Heart left ventricle (tissue), 13 donors: ENCODE data around the gene SNX25.
"Not testable (repeated sequence)": the region's sequence is repeated elsewhere in the genome, so short reads cannot be mapped to it uniquely, and the experiment has no call there.

Experiments used
- POLR2A ChIP-seq, 2 donors: fragments of 450-650 bp; IDR thresholded peaks; one replicate each; pipeline ENCODE4 v1.6.1; 2017; ENCODE audit warnings: antibody characterized with exemption in 2 of 2, mild to moderate bottlenecking in 2 of 2, moderate library complexity in 2 of 2
- TF ChIP-seq, protein P1 (sequence below), 12 donors: fragments of 200-600 bp; sonication (generic) in 4 of 12; IDR thresholded peaks; one replicate each; pipeline versions ENCODE4 v1.5.0 to v1.8.0; 2018 to 2022; ENCODE audit warnings: antibody characterized with exemption in 12 of 12, mild to moderate bottlenecking in 5 of 12
- donor health status: ischemic (EF 13 %, LVEDD 7.1; RV severe dilation, severe dysfunction).
- donor health status: DM: no; HTN: yes; CAD: no.
- donor health status: DM: no; HTN: no; CAD: no.
- donor health status: ischemic (EF 25% LVEDD 6.9; RV normal size, moderate dysfunction).
- donor health status: ischemic (EF 25% LVEDD 5.7; RV mildly dilated, moderate dysfunction).
- donor health status: ischemic (EF 35%, LVEDD 5.7; RV mildly dilated, moderate dysfunction).
- donor health status: nonischemic (EF 11% LVEDD 7.7; RV severe dilation, severe dysfunction).
- donor health status: DM: yes; HTN: yes; CAD: no.
- donor health status: PGD.
- donor health status: ischemic (EF 29% LVEDD 5.4; RV normal size, mild dysfunction).
- donor health status: nonischemic (EF 23%, LVEDD 6.1; RV moderate dilation, normal function).

GRCh38 chr4:185205073-185205472, 4.3 kb upstream of the SNX25 start:
- TF ChIP-seq, protein P1, sequence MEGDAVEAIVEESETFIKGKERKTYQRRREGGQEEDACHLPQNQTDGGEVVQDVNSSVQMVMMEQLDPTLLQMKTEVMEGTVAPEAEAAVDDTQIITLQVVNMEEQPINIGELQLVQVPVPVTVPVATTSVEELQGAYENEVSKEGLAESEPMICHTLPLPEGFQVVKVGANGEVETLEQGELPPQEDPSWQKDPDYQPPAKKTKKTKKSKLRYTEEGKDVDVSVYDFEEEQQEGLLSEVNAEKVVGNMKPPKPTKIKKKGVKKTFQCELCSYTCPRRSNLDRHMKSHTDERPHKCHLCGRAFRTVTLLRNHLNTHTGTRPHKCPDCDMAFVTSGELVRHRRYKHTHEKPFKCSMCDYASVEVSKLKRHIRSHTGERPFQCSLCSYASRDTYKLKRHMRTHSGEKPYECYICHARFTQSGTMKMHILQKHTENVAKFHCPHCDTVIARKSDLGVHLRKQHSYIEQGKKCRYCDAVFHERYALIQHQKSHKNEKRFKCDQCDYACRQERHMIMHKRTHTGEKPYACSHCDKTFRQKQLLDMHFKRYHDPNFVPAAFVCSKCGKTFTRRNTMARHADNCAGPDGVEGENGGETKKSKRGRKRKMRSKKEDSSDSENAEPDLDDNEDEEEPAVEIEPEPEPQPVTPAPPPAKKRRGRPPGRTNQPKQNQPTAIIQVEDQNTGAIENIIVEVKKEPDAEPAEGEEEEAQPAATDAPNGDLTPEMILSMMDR (IDR thresholded peaks at IDR 0.05) = not testable (repeated sequence)
- not testable (repeated sequence) for TF ChIP-seq POLR2A (IDR thresholded peaks at IDR 0.05)
